GM23338 (cell line): Measurements from ENCODE around the gene TSPYL4. TPM values are rescaled to one million over a fixed set of nuclear protein-coding genes. Genes with fewer than 3 reads are reported as not detected.

Experiments used
- ATAC-seq: fragments of 200-7000 bp; cut with Tn5 transposase; 3 replicates; pipeline ENCODE4 v1.9.1; 2020
- DNase-seq: peaks from one replicate; pipeline ENCODE4 v3.0.0-alpha.2; 2015; ENCODE audit warnings: low spot score
- H2AFZ ChIP-seq: fragments of 200-600 bp; sonication (generic); 2 replicates; pipeline ENCODE4 v1.8.0; 2016; ENCODE audit warnings: antibody characterized with exemption, mild to moderate bottlenecking, moderate library complexity
- H3F3A ChIP-seq: fragments of 200-600 bp; sonication (generic); replicated peaks from 2 replicates; pipeline ENCODE4 v1.8.0; 2017; ENCODE audit warnings: antibody characterized with exemption, mixed run types, low read depth
- H3K27ac ChIP-seq: fragments of 200-600 bp; sonication (generic); 2 replicates; pipeline ENCODE4 v1.6.1; 2016; ENCODE audit warnings: low read depth
- H3K27me3 ChIP-seq: fragments of 200-600 bp; sonication (generic); 2 replicates; pipeline ENCODE4 v1.8.0; 2016; ENCODE audit warnings: mild to moderate bottlenecking, mixed run types, moderate library complexity; ENCODE audit not compliant: insufficient read depth
- H3K36me3 ChIP-seq: fragments of 200-600 bp; sonication (generic); 2 replicates; pipeline ENCODE4 v1.8.0; 2016; ENCODE audit warnings: mild to moderate bottlenecking; ENCODE audit not compliant: insufficient read depth
- H3K4me1 ChIP-seq: fragments of 200-600 bp; sonication (generic); 2 replicates; pipeline ENCODE4 v1.8.0; 2016; ENCODE audit warnings: mild to moderate bottlenecking, moderate library complexity; ENCODE audit not compliant: insufficient read depth
- H3K4me2 ChIP-seq: fragments of 200-600 bp; sonication (generic); 2 replicates; pipeline ENCODE4 v1.7.1; 2017; ENCODE audit warnings: mixed run types
- H3K4me3 ChIP-seq: fragments of 200-600 bp; sonication (generic); 2 replicates; pipeline ENCODE4 v1.6.1; 2016; ENCODE audit warnings: mixed run types
- H3K79me2 ChIP-seq: fragments of 200-600 bp; sonication (generic); replicated peaks from 2 replicates; pipeline ENCODE4 v1.8.0; 2017; ENCODE audit warnings: mild to moderate bottlenecking; ENCODE audit not compliant: insufficient read depth
- H3K9me2 ChIP-seq: fragments of 200-600 bp; sonication (generic); 2 replicates; pipeline ENCODE4 v1.8.0; 2017; ENCODE audit not compliant: insufficient read depth
- H4K20me1 ChIP-seq: fragments of 200-600 bp; sonication (generic); replicated peaks from 2 replicates; pipeline ENCODE4 v1.8.0; 2017; ENCODE audit warnings: mild to moderate bottlenecking; ENCODE audit not compliant: insufficient read depth
- H3K27ac Mint-ChIP-seq: 2 replicates; pipeline ENCODE4 v1.8.0; 2020; ENCODE audit warnings: inconsistent platforms, mild to moderate bottlenecking, moderate library complexity, mixed read lengths
- H3K27me3 Mint-ChIP-seq: 3 replicates; pipeline ENCODE4 v1.8.0; 2022; ENCODE audit warnings: low read depth, mild to moderate bottlenecking, moderate library complexity, mixed read lengths, inconsistent platforms; ENCODE audit not compliant: insufficient read depth, poor library complexity
- H3K36me3 Mint-ChIP-seq: 3 replicates; pipeline ENCODE4 v1.8.0; 2021; ENCODE audit warnings: low read depth, mild to moderate bottlenecking, inconsistent platforms, moderate library complexity, mixed read lengths
- H3K4me1 Mint-ChIP-seq: 3 replicates; pipeline ENCODE4 v1.8.0; 2020; ENCODE audit warnings: mild to moderate bottlenecking, inconsistent platforms, mixed read lengths
- H3K4me3 Mint-ChIP-seq: 3 replicates; pipeline ENCODE4 v1.8.0; 2021; ENCODE audit warnings: moderate library complexity, mild to moderate bottlenecking, inconsistent platforms, mixed read lengths
- H3K9me3 Mint-ChIP-seq: 3 replicates; pipeline ENCODE4 v1.8.0; 2020; ENCODE audit warnings: moderate library complexity, mild to moderate bottlenecking, inconsistent platforms, mixed read lengths
- CREB1 ChIP-seq: fragments of 250-450 bp; sonication (Bioruptor Pico); IDR thresholded peaks from 2 replicates; pipeline ENCODE4 v1.5.0; 2020; ENCODE audit warnings: low read depth, mild to moderate bottlenecking, moderate library complexity
- EZH2 ChIP-seq: fragments of 200-600 bp; sonication (generic); IDR thresholded peaks from one replicate; pipeline ENCODE4 v1.8.0; 2017; ENCODE audit warnings: antibody characterized with exemption, mild to moderate bottlenecking, low read depth; ENCODE audit not compliant: unreplicated experiment
- NANOG ChIP-seq: IDR thresholded peaks from 2 replicates; pipeline ENCODE4 v1.6.1; 2016; ENCODE audit warnings: antibody characterized with exemption, borderline replicate concordance
- ZNF114 ChIP-seq: fragments of 250-450 bp; sonication (Bioruptor Pico); IDR thresholded peaks from 2 replicates; pipeline ENCODE4 v1.5.0; 2020; ENCODE audit warnings: mild to moderate bottlenecking, moderate library complexity
- polyA plus RNA-seq: library from polyadenylated mRNA; unstranded; fragments of >200 nt; fragmentation: Nextera tagmentation; extraction: Ambion mirVana; gene quantifications from 2 replicates; pipeline ENCODE4 v1.2.1, GENCODE V29; 2016
- total RNA-seq: library from RNA; depleted of rRNA; stranded (reverse); fragments of >200 nt; shearing (Covaris generic); gene quantifications from 2 replicates; pipeline ENCODE4 v1.2.3, GENCODE V29; 2014
- TF ChIP-seq, protein P1 (sequence below): fragments of 250-450 bp; sonication (Bioruptor Pico); IDR thresholded peaks from 2 replicates; pipeline ENCODE4 v1.5.0; 2020; ENCODE audit warnings: mild to moderate bottlenecking, moderate library complexity
- TF ChIP-seq, protein P2 (sequence below): IDR thresholded peaks from one replicate; pipeline ENCODE4 v1.6.1; 2018; ENCODE audit warnings: antibody characterized with exemption; ENCODE audit not compliant: unreplicated experiment

Gene TSPYL4
- total and polyA plus RNA-seq, 2 experiments from 2014 or later, result 13.2 to 19.8 TPM

DNA sequence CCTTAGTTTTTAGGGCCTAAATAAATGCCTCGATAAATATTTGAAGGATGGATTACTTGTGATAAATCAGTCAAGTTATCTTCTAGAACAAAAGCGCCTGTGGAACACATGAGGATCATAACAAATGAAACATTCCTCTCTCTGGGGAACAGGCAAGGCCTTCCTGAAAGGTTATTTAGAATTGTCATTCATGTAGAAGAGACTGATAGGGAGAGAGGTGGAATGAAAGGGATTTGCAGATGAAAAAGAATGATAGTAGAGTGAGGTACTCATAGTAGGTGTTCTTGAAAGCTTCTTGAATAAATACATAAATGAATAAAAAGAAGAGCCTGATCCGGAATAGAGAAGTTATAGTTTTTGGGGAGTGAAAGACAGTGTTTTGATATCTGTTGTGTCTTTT, 30.5 kb downstream of the TSPYL4 start:
- Histone ChIP-seq H3K27me3 (no peaks in the 10 kb centered on the region), H3K4me2 (peak overlapping the region; percentile 10; the same call in 1 of the 2 replicates), H3F3A (no peaks in the 10 kb centered on the region), H3K9me2 (no peaks in the 10 kb centered on the region), H3K27ac (peak overlapping the region; percentile 41; the same call in 1 of the 2 replicates), H3K4me3 (no peak overlapping the region), H3K4me1 (peaks cover 19% of the 10 kb centered on the region), H4K20me1 (no peaks in the 10 kb centered on the region), H2AFZ (no peak overlapping the region), H3K79me2 (no peaks in the 10 kb centered on the region), H3K36me3 (no peaks in the 10 kb centered on the region)
- Mint-ChIP-seq H3K4me3 (peak overlapping the region; percentile 10; the same call in 2 of the 3 replicates), H3K27me3 (no peaks in the 10 kb centered on the region), H3K9me3 (no peaks in the 10 kb centered on the region), H3K27ac (peak overlapping the region; percentile 37; the same call in 1 of the 2 replicates), H3K36me3 (no peaks in the 10 kb centered on the region), H3K4me1 (peaks cover 30% of the 10 kb centered on the region)
- TF ChIP-seq, protein P1, sequence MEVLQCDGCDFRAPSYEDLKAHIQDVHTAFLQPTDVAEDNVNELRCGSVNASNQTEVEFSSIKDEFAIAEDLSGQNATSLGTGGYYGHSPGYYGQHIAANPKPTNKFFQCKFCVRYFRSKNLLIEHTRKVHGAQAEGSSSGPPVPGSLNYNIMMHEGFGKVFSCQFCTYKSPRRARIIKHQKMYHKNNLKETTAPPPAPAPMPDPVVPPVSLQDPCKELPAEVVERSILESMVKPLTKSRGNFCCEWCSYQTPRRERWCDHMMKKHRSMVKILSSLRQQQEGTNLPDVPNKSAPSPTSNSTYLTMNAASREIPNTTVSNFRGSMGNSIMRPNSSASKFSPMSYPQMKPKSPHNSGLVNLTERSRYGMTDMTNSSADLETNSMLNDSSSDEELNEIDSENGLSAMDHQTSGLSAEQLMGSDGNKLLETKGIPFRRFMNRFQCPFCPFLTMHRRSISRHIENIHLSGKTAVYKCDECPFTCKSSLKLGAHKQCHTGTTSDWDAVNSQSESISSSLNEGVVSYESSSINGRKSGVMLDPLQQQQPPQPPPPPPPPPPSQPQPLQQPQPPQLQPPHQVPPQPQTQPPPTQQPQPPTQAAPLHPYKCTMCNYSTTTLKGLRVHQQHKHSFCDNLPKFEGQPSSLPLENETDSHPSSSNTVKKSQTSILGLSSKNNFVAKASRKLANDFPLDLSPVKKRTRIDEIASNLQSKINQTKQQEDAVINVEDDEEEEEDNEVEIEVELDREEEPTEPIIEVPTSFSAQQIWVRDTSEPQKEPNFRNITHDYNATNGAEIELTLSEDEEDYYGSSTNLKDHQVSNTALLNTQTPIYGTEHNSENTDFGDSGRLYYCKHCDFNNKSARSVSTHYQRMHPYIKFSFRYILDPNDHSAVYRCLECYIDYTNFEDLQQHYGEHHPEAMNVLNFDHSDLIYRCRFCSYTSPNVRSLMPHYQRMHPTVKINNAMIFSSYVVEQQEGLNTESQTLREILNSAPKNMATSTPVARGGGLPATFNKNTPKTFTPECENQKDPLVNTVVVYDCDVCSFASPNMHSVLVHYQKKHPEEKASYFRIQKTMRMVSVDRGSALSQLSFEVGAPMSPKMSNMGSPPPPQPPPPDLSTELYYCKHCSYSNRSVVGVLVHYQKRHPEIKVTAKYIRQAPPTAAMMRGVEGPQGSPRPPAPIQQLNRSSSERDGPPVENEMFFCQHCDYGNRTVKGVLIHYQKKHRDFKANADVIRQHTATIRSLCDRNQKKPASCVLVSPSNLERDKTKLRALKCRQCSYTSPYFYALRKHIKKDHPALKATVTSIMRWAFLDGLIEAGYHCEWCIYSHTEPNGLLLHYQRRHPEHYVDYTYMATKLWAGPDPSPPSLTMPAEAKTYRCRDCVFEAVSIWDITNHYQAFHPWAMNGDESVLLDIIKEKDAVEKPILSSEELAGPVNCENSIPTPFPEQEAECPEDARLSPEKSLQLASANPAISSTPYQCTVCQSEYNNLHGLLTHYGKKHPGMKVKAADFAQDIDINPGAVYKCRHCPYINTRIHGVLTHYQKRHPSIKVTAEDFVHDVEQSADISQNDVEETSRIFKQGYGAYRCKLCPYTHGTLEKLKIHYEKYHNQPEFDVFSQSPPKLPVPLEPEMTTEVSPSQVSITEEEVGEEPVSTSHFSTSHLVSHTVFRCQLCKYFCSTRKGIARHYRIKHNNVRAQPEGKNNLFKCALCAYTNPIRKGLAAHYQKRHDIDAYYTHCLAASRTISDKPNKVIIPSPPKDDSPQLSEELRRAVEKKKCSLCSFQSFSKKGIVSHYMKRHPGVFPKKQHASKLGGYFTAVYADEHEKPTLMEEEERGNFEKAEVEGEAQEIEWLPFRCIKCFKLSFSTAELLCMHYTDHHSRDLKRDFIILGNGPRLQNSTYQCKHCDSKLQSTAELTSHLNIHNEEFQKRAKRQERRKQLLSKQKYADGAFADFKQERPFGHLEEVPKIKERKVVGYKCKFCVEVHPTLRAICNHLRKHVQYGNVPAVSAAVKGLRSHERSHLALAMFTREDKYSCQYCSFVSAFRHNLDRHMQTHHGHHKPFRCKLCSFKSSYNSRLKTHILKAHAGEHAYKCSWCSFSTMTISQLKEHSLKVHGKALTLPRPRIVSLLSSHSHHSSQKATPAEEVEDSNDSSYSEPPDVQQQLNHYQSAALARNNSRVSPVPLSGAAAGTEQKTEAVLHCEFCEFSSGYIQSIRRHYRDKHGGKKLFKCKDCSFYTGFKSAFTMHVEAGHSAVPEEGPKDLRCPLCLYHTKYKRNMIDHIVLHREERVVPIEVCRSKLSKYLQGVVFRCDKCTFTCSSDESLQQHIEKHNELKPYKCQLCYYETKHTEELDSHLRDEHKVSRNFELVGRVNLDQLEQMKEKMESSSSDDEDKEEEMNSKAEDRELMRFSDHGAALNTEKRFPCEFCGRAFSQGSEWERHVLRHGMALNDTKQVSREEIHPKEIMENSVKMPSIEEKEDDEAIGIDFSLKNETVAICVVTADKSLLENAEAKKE (CRISPR knock-in tag), result peak; percentile 58; the same call in 1 of the 2 replicates
- no peak for TF ChIP-seq ZNF114 (CRISPR knock-in tag)
- DNase-seq (peak; percentile 42), ATAC-seq (peak; percentile 71)

DNA sequence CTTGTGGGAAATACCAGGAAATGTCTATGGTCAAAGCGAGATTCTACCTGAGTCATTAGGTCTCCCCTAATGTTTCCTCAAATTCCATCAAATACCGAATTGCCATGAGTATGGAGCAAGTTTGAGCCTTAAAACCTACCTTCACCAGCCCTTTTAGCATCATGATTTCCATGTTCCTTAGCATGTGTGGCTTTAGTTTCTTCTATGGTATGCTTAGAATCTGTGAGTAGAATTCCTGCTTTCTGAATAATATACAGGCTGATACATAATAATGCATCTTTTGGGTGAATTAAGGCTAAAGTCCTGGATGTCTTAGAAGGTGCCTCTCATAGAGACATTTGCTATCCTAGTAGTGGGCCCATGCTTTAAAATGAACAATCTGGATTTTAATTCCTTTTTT, 32.0 kb downstream of the TSPYL4 start:
- H3K79me2 ChIP-seq, result no peaks in the 10 kb centered on the region
- DNase-seq, result no peak
- no peak overlapping the region for H3K27ac ChIP-seq
- Mint-ChIP-seq H3K27ac (peak overlapping the region; percentile 64), H3K36me3 (no peaks in the 10 kb centered on the region), H3K27me3 (no peaks in the 10 kb centered on the region), H3K4me3 (no peak overlapping the region), H3K9me3 (no peaks in the 10 kb centered on the region), H3K4me1 (peaks cover 35% of the 10 kb centered on the region)
- H2AFZ ChIP-seq, result no peak overlapping the region
- peaks cover 19% of the 10 kb centered on the region for H3K4me1 ChIP-seq
- no peak overlapping the region for H3K4me3 ChIP-seq
- no peaks in the 10 kb centered on the region for H3K9me2 ChIP-seq
- no peaks in the 10 kb centered on the region for H3K36me3 ChIP-seq
- H3K27me3 ChIP-seq, result no peaks in the 10 kb centered on the region
- H4K20me1 ChIP-seq, result no peaks in the 10 kb centered on the region
- ATAC-seq, result no peak
- no peak overlapping the region for H3K4me2 ChIP-seq
- no peaks in the 10 kb centered on the region for H3F3A ChIP-seq
- TF ChIP-seq, protein P2, sequence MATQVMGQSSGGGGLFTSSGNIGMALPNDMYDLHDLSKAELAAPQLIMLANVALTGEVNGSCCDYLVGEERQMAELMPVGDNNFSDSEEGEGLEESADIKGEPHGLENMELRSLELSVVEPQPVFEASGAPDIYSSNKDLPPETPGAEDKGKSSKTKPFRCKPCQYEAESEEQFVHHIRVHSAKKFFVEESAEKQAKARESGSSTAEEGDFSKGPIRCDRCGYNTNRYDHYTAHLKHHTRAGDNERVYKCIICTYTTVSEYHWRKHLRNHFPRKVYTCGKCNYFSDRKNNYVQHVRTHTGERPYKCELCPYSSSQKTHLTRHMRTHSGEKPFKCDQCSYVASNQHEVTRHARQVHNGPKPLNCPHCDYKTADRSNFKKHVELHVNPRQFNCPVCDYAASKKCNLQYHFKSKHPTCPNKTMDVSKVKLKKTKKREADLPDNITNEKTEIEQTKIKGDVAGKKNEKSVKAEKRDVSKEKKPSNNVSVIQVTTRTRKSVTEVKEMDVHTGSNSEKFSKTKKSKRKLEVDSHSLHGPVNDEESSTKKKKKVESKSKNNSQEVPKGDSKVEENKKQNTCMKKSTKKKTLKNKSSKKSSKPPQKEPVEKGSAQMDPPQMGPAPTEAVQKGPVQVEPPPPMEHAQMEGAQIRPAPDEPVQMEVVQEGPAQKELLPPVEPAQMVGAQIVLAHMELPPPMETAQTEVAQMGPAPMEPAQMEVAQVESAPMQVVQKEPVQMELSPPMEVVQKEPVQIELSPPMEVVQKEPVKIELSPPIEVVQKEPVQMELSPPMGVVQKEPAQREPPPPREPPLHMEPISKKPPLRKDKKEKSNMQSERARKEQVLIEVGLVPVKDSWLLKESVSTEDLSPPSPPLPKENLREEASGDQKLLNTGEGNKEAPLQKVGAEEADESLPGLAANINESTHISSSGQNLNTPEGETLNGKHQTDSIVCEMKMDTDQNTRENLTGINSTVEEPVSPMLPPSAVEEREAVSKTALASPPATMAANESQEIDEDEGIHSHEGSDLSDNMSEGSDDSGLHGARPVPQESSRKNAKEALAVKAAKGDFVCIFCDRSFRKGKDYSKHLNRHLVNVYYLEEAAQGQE, result no peak
- no peak for TF ChIP-seq NANOG
- no peak for TF ChIP-seq EZH2
- no peak for TF ChIP-seq CREB1 (CRISPR knock-in tag)
